Naive thymus-derived CD8-positive, alpha-beta T cell (primary cell): Measurements from ENCODE around the gene ANAPC2. TPM values are rescaled to one million over a fixed set of nuclear protein-coding genes. Genes with fewer than 3 reads are reported as not detected.
A peak's percentile ranks its signal among the peaks of the same experiment; 100 is the strongest.

Experiments used
- ATAC-seq, 2 donors: fragments of 150-1000 bp; cut with Tn5 transposase in 1 of 2; sonication (Bioruptor Pico), chemical (Tn5 transposase) in 1 of 2; 1 replicate in 1 of 2; 2 replicates in 1 of 2; pipeline ENCODE4 v1.10.0; 2021; ENCODE audit warnings: mild to moderate bottlenecking in 2 of 2, moderate library complexity in 2 of 2
- POLR2A ChIA-PET: fragments of 350-600 bp; sonication (Branson Sonifier 250); formaldehyde crosslinking; loops from one replicate; lab custom pipeline; 2021; ENCODE audit warnings: antibody characterized with exemption; lab: Charles Lee
- DNase-seq, 10 donors: peaks; one replicate each; pipeline versions ENCODE4 v3.0.0 to v3.0.0-alpha.2; 2020 to 2022
- H3K27ac Mint-ChIP-seq, 10 donors: one replicate each; pipeline ENCODE4 v1.8.0; 2020 to 2022; ENCODE audit warnings: mild to moderate bottlenecking in 10 of 10, mixed read lengths in 10 of 10, moderate library complexity in 4 of 10, inconsistent platforms in 1 of 10
- H3K27me3 Mint-ChIP-seq, 5 donors: one replicate each; pipeline ENCODE4 v1.8.0; 2021 to 2022; ENCODE audit warnings: mixed read lengths in 5 of 5
- H3K36me3 Mint-ChIP-seq, 3 donors: one replicate each; pipeline ENCODE4 v1.8.0; 2020 to 2022; ENCODE audit warnings: mixed read lengths in 3 of 3, mild to moderate bottlenecking in 2 of 3, inconsistent platforms in 1 of 3
- H3K4me1 Mint-ChIP-seq, 4 donors: one replicate each; pipeline ENCODE4 v1.8.0; 2021 to 2022; ENCODE audit warnings: mixed read lengths in 4 of 4
- H3K4me3 Mint-ChIP-seq, 10 donors: one replicate each; pipeline ENCODE4 v1.8.0; 2020 to 2022; ENCODE audit warnings: mild to moderate bottlenecking in 10 of 10, mixed read lengths in 10 of 10, moderate library complexity in 6 of 10, inconsistent platforms in 1 of 10
- H3K9me3 Mint-ChIP-seq, 9 donors: one replicate each; pipeline ENCODE4 v1.8.0; 2020 to 2022; ENCODE audit warnings: mixed read lengths in 9 of 9, mild to moderate bottlenecking in 3 of 9, inconsistent platforms in 1 of 9, moderate library complexity in 1 of 9
- polyA plus RNA-seq, 3 donors: library from polyadenylated mRNA; unstranded; fragments of 300-500 nt; fragmentation: Illumina TruSeq; gene quantifications; one replicate each; pipeline ENCODE4 v1.2.3, GENCODE V29; 2021
- total RNA-seq, 8 experiments: library from RNA in 2 of 8; stranded (reverse) in 2 of 8; gene quantifications; one replicate each; pipeline ENCODE4 v1.2.3 and lab custom pipeline; 2021 to 2026

The ANAPC2 gene
- total and polyA plus RNA-seq, 5 experiments from 2014 or later, result 3.4 to 146 (median 5.9) TPM

DNA sequence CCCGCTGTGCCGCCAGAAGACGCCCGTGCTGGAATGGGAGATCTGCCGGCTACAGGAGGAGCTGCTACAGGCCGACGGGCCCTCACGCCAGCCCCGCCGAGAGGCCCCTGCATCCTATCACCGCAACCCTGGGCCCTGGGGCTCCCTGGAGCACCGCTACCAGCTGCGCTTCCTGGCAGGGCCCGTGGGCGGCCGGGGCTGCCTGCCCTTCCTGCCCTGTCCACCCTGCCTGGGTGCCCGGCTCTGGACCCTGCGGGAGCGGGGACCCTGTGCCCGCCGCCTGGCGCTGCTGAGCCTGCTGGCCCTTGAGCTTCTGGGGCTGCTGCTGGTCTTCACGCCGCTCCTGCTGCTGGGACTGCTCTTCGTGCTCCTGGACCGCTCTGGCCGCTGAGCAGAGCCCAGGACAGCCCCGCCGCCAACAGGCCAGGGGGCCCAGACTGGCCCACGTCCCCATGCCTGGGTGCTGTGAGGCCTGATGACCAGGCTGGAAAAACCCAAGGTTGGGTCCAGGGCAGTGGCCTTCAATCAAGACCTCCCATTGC is 29.9 kb upstream of the ANAPC2 start:
- DNase-seq, result no peak
- peak overlapping the region in 1 of 10 donors; percentile 10 for H3K4me3 Mint-ChIP-seq
- H3K9me3 Mint-ChIP-seq, result no peaks in the 10 kb centered on the region
- H3K27me3 Mint-ChIP-seq, result no peaks in the 10 kb centered on the region
- ATAC-seq, result no peak
- no peak overlapping the region for H3K27ac Mint-ChIP-seq
- POLR2A ChIA-PET, result interaction anchor here (1.1 to 1.3 kb wide), 2 partner anchors 8 to 36 kb away, joined by 3 read pairs; no protein-coding TSS in a partner anchor
- H3K4me1 Mint-ChIP-seq, result peaks cover 1 to 6% (median 3%) of the 10 kb centered on the region in 4 donors
- H3K36me3 Mint-ChIP-seq, result no peaks in the 10 kb centered on the region

DNA sequence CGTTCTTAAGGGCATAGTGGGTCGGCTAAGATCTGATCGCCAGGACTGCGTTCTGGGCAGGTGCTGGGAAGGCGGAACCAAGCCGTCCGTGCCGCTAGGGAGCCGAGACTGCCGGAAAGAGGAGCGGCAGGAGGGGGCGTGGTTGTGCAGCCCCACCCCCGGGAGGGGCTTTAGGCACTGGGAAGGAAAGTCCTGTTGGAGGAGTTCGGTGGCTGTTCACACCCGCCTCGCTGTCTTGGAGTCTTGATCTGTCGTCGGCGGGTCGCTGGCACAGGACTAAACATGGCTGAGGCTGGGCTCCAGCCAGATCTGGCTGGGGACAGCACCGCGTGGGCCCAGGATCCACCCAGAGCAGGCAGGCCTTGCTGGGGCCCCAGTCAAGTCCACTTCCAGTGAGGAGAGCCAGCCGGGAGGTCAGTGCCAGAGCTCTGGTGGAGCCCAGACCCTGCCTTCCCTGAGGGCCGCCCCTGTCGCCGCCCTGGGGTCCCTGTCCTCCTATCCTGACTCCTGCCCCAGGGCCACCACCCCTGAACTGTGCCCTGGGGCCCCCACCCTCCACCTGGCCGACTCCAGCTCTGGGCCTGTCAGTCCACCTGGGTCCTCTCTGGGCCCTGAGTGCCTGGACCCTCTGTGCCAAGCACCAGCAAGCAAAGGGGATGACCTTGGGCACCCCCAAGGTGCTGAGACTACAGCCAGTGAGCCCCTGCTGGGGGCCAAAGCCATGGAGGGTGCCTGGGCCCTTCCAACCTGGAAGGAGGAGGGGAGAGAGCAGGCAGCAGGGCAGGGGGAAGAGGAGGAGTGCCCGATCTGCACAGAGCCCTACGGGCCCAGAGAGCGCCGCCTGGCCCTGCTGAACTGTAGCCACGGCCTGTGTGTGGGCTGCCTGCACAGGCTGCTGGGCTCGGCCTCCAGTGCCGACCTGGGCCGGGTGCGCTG is 29.2 kb upstream of the ANAPC2 start:
- Mint-ChIP-seq H3K36me3 (no peaks in the 10 kb centered on the region), H3K27me3 (no peaks in the 10 kb centered on the region), H3K9me3 (no peaks in the 10 kb centered on the region), H3K4me3 (peak overlapping the region in 3 of 10 donors; percentile 15 to 36 (median 33)), H3K27ac (peak overlapping the region in 1 of 10 donors; percentile 15), H3K4me1 (peaks cover 0 to 3% (median 0%) of the 10 kb centered on the region in 4 donors)
- no peak for ATAC-seq
- POLR2A ChIA-PET, result no interaction called here
- no peak for DNase-seq

DNA sequence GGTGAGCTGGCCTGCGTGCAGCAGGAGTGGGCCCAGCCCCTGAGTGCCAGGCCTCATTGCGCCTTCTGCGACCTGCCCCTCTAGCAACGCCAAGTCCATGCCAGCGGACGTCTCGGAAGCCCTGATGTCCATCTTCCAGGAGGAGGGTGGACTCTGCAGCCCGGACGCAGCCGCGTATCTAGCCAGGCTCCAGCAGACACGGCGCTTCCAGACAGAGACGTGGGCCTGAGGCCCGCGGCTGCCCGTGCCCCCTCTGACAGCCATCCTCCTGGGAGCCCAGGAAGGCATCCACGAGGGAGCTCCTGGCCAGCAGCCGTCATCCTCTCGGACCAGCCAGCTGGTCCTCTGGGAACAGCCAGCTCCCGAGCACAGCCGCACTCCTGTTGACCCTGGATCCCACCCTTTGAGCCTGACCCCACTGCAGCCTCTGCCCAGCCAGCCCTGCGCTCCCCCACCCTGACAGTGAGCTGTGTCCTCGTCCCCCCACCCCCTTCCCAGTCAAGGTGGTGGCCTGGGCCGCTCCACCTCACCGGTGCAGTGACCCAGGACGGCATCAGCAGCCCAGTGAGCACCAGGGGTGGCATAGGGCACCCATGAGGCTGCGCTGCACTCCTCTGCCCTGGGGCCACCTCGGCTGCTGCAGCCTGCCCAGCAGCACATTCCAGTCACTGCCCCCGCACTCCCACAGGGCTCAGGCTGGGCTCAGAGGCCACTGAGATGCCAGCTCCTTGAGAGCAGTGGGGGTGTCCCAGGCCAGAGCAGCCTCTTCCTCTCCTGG is 28.0 kb upstream of the ANAPC2 start:
- Mint-ChIP-seq H3K27me3 (no peaks in the 10 kb centered on the region), H3K27ac (no peak overlapping the region), H3K36me3 (no peaks in the 10 kb centered on the region), H3K9me3 (no peaks in the 10 kb centered on the region), H3K4me1 (peaks cover 0 to 3% (median 0%) of the 10 kb centered on the region in 4 donors), H3K4me3 (peak overlapping the region in 1 of 10 donors; percentile 41)
- POLR2A ChIA-PET, result interaction anchor here (0.6 kb wide), 1 partner anchor 441 kb away, joined by 3 read pairs; no protein-coding TSS in a partner anchor
- DNase-seq, result no peak
- ATAC-seq, result no peak

DNA sequence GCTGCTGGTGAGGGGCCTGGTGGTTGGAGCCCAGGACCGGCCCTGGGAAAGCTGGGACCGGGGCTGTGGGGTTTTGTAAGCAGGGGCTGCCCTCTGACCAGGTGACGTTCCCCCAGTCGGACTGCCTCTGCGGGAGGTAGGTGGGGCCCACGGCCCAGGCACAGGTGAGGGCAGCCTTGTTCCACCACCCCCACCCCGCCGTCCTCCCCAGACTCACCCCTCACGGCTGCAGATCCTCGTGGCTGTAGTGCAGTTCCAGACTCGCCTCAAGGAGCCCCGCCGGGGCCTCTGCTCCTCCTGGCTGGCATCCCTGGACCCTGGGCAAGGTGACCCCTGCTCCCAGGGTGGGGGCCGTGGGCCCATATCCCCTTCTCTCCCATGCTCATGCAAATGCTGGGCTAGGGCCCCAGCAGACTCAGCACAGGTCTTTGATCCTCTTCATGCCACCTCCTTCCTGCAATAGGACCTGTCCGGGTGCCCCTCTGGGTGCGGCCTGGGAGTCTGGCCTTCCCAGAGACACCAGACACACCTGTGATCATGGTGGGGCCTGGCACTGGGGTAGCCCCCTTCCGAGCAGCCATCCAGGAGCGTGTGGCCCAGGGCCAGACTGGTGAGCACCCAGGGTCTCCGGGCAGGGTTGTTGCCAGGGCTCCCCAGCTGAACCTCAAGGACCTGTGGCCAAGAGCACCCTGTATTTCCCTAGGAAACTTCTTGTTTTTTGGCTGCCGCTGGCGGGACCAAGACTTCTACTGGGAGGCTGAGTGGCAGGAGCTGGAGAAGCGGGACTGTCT is 27.0 kb upstream of the ANAPC2 start:
- no peaks in the 10 kb centered on the region for H3K36me3 Mint-ChIP-seq
- no peak for DNase-seq
- H3K27ac Mint-ChIP-seq, result no peak overlapping the region
- H3K27me3 Mint-ChIP-seq, result no peaks in the 10 kb centered on the region
- ATAC-seq, result no peak
- H3K4me1 Mint-ChIP-seq, result peaks cover 0 to 4% (median 0%) of the 10 kb centered on the region in 4 donors
- H3K9me3 Mint-ChIP-seq, result no peaks in the 10 kb centered on the region
- POLR2A ChIA-PET, result interaction anchor here (0.6 to 1.6 kb wide), 4 partner anchors 8 to 155 kb away, joined by 3 to 7 read pairs (median 4); partner anchors contain the start of gene RNF208
- H3K4me3 Mint-ChIP-seq, result no peak overlapping the region

DNA sequence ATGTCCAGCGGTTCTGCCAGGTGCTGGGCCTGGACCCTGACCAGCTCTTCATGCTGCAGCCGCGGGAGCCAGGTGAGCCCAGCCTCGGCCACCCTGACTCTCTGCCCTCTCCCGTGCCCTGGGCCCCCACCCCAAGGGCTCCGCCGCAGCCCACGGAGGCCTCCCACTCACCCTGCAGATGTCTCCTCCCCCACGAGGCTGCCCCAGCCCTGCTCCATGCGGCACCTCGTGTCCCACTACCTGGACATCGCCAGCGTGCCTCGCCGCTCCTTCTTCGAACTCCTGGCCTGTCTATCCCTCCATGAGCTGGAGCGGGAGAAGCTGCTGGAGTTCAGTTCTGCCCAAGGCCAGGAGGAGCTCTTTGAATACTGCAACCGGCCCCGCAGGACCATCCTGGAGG is 26.3 kb upstream of the ANAPC2 start:
- Mint-ChIP-seq H3K9me3 (no peaks in the 10 kb centered on the region), H3K36me3 (no peaks in the 10 kb centered on the region), H3K27me3 (no peaks in the 10 kb centered on the region), H3K4me3 (no peak overlapping the region), H3K4me1 (peaks cover 0 to 4% (median 0%) of the 10 kb centered on the region in 4 donors), H3K27ac (no peak overlapping the region)
- no peak for ATAC-seq
- POLR2A ChIA-PET, result interaction anchor here (0.6 to 1.6 kb wide), 4 partner anchors 9 to 155 kb away, joined by 3 to 7 read pairs (median 4); partner anchors contain the start of gene RNF208
- no peak for DNase-seq

DNA sequence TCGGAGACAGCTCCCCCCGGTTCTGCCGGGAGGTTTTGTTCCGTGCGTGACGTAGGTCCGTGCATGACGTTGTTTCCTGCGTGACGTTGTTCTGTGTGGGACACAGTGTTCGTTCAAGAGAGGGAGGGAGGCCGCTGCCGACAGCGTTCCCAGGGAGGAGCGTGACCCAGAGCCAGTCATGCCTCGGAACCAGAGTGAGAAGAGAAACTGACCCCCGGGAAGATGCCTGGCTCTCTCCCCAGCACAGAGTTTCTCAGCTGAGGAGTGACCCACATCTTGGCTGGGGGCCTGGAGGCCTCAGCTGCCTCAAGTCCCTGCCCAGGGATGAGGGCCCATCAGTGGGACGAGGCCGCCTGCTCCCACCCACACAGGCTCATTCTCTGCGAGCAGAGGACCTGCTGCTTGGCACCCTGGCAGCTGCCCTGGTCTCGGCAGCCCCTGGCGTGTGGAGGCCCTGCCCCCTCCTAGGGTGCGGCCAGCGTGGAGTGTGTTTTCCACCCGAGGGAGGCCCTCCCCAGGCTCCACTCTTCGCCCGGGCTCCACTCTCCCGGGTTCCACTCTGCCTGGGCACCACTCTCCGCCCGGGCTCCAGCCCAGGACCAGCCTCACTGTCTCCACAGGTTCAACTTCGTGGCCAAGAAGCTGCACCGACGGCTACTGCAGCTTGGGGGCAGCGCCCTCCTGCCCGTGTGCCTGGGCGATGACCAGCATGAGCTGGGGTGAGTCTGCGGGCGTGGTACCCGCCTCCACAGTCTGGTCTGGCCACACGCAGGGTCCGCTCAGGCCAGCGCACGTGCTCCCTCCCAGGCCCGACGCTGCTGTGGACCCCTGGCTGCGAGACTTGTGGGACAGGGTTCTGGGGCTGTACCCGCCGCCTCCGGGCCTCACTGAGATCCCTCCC is 25.1 kb upstream of the ANAPC2 start:
- no peaks in the 10 kb centered on the region for H3K9me3 Mint-ChIP-seq
- H3K36me3 Mint-ChIP-seq, result peaks cover 0 to 3% (median 0%) of the 10 kb centered on the region in 3 donors
- H3K27me3 Mint-ChIP-seq, result no peaks in the 10 kb centered on the region
- no peak overlapping the region for H3K4me3 Mint-ChIP-seq
- ATAC-seq (no peak), DNase-seq (no peak)
- POLR2A ChIA-PET, result interaction anchor here (0.5 to 1.6 kb wide), 3 partner anchors 10 to 84 kb away, joined by 3 to 7 read pairs (median 4); partner anchors contain the start of genes RNF208 and TPRN
- peaks cover 0 to 6% (median 3%) of the 10 kb centered on the region in 4 donors for H3K4me1 Mint-ChIP-seq
- H3K27ac Mint-ChIP-seq, result peak overlapping the region in 1 of 10 donors; percentile 40

DNA sequence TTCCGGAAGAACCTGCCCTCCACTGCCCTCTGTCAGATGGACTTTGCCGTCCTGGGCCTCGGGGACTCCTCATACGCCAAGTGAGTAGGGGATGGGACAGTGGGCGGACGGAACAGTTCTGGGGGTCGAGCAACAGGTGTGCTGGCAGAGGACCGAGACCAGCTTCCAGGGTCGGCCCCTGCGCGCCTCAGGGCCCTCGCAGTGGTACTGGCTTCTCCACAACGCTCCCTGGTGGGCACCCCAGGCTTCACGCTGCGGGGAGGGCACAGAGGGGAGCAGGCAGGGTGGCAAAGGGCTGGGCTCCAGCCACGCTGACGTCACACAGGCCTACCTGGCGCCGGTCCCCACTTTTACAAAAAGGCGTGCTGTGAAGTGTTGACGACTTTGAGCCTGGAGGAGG is 24.2 kb upstream of the ANAPC2 start:
- no peaks in the 10 kb centered on the region for H3K9me3 Mint-ChIP-seq
- no peaks in the 10 kb centered on the region for H3K27me3 Mint-ChIP-seq
- no peak for ATAC-seq
- H3K27ac Mint-ChIP-seq, result no peak overlapping the region
- peaks cover 1 to 10% (median 6%) of the 10 kb centered on the region in 4 donors for H3K4me1 Mint-ChIP-seq
- H3K36me3 Mint-ChIP-seq, result peaks cover 0 to 8% (median 0%) of the 10 kb centered on the region in 3 donors
- H3K4me3 Mint-ChIP-seq, result no peak overlapping the region
- POLR2A ChIA-PET, result interaction anchor here (0.5 kb wide), 1 partner anchor 83 kb away, joined by 4 read pairs; no protein-coding TSS in a partner anchor
- no peak for DNase-seq

DNA sequence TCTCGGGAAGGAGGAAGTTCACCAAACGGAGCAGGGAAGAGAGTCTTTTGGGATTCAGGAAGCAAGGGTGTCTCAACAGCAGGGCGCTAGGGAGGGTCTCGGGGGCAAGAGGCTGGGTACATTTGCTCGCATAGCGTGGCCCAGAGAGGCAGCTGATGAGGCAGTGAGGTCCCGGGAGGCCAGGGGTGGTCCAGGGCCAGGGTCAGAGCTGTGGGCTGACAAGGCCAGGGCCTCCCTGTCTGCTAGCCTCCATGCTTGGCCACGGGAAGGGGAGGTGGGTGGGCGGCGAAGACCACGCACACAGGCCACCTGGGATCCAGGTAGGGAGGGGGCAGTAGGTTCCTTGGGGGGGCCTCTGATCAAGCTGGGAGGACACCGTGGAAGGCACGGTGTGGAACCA is 23.2 kb upstream of the ANAPC2 start:
- peaks cover 10 to 20% (median 16%) of the 10 kb centered on the region in 4 donors for H3K4me1 Mint-ChIP-seq
- H3K27ac Mint-ChIP-seq, result peak overlapping the region in 1 of 10 donors; percentile 56
- POLR2A ChIA-PET, result no interaction called here
- H3K4me3 Mint-ChIP-seq, result no peak overlapping the region
- DNase-seq (no peak), ATAC-seq (no peak)
- peaks cover 0 to 14% (median 0%) of the 10 kb centered on the region in 3 donors for H3K36me3 Mint-ChIP-seq
- H3K27me3 Mint-ChIP-seq, result no peaks in the 10 kb centered on the region
- H3K9me3 Mint-ChIP-seq, result no peaks in the 10 kb centered on the region

DNA sequence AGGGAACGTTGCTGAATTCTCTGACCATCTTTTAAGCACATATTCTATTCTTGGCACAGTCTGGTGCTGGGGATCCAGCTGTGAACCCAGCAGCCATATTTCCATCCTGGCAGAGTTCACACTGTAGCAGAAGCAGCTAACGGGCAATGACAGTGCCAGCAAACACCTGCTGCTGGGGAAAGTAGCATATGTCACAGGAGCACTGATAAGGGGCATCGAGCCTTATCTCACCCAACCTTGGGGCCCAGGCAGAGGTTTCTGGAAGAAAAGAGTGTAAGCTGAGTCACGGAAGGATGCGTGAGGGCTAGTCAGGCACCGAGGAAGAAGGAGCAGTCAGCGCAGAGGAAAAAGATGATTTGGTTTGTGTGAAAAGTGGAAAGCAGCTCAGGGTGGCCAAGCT is 18.2 kb upstream of the ANAPC2 start:
- no peak for ATAC-seq
- H3K36me3 Mint-ChIP-seq, result peaks cover 0 to 14% (median 0%) of the 10 kb centered on the region in 3 donors
- POLR2A ChIA-PET, result interaction anchor here (1.1 to 11.7 kb wide), 3 partner anchors 16 to 77 kb away, joined by 3 to 135 read pairs (median 85); partner anchors contain the start of genes ANAPC2, CYSRT1, RNF208 and SSNA1
- H3K4me3 Mint-ChIP-seq, result peak overlapping the region; percentile 79 to 95 (median 92)
- H3K27me3 Mint-ChIP-seq, result no peaks in the 10 kb centered on the region
- H3K9me3 Mint-ChIP-seq, result no peaks in the 10 kb centered on the region
- H3K27ac Mint-ChIP-seq, result peak overlapping the region; percentile 74 to 97 (median 90)
- no peak for DNase-seq
- H3K4me1 Mint-ChIP-seq, result peaks cover 20 to 50% (median 39%) of the 10 kb centered on the region in 4 donors

DNA sequence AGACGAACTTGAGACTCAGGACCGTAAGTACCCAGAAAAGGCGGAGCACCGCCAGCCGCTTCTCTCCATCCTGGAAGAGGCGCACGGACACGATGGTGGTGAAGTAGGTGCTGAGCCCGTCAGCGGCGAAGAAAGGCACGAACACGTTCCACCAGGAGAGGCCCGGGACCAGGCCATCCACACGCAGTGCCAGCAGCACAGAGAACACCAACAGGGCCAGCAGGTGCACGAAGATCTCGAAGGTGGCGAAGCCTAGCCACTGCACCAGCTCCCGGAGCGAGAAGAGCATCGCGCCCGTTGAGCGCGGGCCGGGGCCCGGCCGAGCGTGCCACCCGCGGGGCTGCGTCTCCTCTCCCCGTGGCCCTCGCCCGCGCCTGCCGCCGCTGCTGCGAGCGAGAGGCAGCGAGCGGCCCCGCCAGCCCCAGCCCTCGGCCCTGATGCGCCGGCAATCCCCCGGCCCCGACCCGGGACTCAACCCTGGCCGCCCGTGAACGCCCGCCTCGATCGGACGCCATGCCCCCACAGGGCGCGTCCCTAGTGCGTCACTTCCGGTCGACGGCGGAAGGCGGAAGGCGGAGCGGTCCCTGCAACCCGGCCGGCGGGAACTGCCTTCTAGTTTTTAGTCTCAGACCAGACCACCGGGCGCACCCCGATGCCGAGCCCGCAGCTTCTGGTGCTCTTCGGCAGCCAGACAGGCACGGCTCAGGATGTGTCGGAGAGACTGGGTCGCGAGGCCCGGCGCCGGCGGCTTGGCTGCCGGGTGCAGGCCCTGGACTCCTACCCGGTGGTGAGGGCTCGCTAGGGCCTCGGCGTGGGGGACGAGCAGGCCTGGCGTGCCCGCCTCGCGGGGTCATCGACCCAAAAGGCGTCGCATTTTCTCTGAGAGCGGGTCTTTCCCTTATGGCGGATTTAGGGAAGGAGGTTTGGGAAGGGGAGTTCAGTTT is 17.0 kb upstream of the ANAPC2 start, which contains the start of the genes NDOR1 and TMEM203:
TSS of gene NDOR1 (plus strand) at position 575 of the 944 bp plus-strand sequence. CDS start at position 653, 78 bp downstream.
TSS of gene TMEM203 (minus strand) at position 523 of the 944 bp plus-strand sequence. CDS start at position 289, 234 bp downstream.
- Mint-ChIP-seq H3K36me3 (peaks cover 0 to 14% (median 0%) of the 10 kb centered on the region in 3 donors), H3K27me3 (no peaks in the 10 kb centered on the region), H3K27ac (peak within 1 kb of the TSS; percentile 75 to 97 (median 94)), H3K4me3 (peak within 1 kb of the TSS; percentile 86 to 95 (median 92)), H3K4me1 (peaks cover 22 to 57% (median 47%) of the 10 kb centered on the region in 4 donors), H3K9me3 (no peaks in the 10 kb centered on the region)
- peak; percentile 58 to 59 for ATAC-seq
- POLR2A ChIA-PET, result interaction anchor here (0.6 to 11.7 kb wide), 8 partner anchors 15 to 119 kb away, joined by 3 to 135 read pairs (median 6); partner anchors contain the start of genes ANAPC2, CYSRT1, MAN1B1 and RNF208
- peak; percentile 87 to 96 (median 92) for DNase-seq
